Measurements from ENCODE around the gene DDC. TPM values are rescaled to one million over a fixed set of nuclear protein-coding genes. Genes with fewer than 3 reads are reported as not detected.
"Not testable (repeated sequence)": the region's sequence is repeated elsewhere in the genome, so short reads cannot be mapped to it uniquely, and the experiment has no call there.

Gene DDC
- total and polyA plus RNA-seq, 2 donors (not counting 1 experiment from before 2014, with no cell fraction given): not detected

- ATAC-seq (ENCODE audit: low read depth) (no peak), DNase-seq (no peak)
- Mint-ChIP-seq H3K9me3 (ENCODE audit: insufficient read depth) (no peaks in the 10 kb centered on the region), H3K27ac (no peak overlapping the region), H3K4me3 (no peak overlapping the region), H3K27me3 (peaks cover 20% of the 10 kb centered on the region), H3K4me1 (no peaks in the 10 kb centered on the region)
- TF ChIP-seq EZH2 (IDR thresholded peaks at IDR 0.05; ENCODE audit: borderline replicate concordance, insufficient read depth, low read depth, low read length, poor library complexity, severe bottlenecking): no peak
- TF ChIP-seq CTCF (IDR thresholded peaks at IDR 0.05): no peak
- peaks cover 0 to 19% (median 13%) of the 10 kb centered on the region in 3 donors for H3K9me3 ChIP-seq (ENCODE audit: control extremely low read depth in 1 of 3, control insufficient read depth in 2 of 3, insufficient read depth in 1 of 3, low read length in 2 of 3)
- H2AFZ ChIP-seq (ENCODE audit: insufficient read depth, low read depth, low read length, poor library complexity, severe bottlenecking): no peak overlapping the region
- no peaks in the 10 kb centered on the region for H3K79me2 ChIP-seq (ENCODE audit: control insufficient read depth, insufficient read depth, low read length)
- H3K36me3 ChIP-seq (replicated peaks in 1 of 2; ENCODE audit: control extremely low read depth in 1 of 2, control insufficient read depth in 1 of 2, extremely low read depth in 1 of 2, insufficient read depth in 2 of 2, low read length in 1 of 2): no peaks in the 10 kb centered on the region
- POLR2A ChIA-PET: no interaction called here
- H4K20me1 ChIP-seq (ENCODE audit: control insufficient read depth, insufficient read depth, low read length, poor library complexity, severe bottlenecking): no peaks in the 10 kb centered on the region
- no peak overlapping the region for H3K27ac ChIP-seq (ENCODE audit: low read length in 2 of 2)
- H3K9ac ChIP-seq (ENCODE audit: low read length): no peak overlapping the region
- WGBS (ENCODE audit: insufficient coverage): 81% methylated on average over 2 of the region's 4 CpGs
- CTCF ChIA-PET: no interaction called here
- H3K27me3 ChIP-seq (replicated peaks in 1 of 4; ENCODE audit: control extremely low read depth in 1 of 4, control insufficient read depth in 3 of 4, insufficient read depth in 4 of 4, low read length in 3 of 4): no peaks in the 10 kb centered on the region
- H3K4me3 ChIP-seq (ENCODE audit: control extremely low read depth in 1 of 5, extremely low read depth in 1 of 5, insufficient read depth in 1 of 5, low read depth in 2 of 5, low read length in 4 of 5): no peak overlapping the region
- H3K4me2 ChIP-seq (replicated peaks; ENCODE audit: low read depth, low read length, poor library complexity, severe bottlenecking): no peak overlapping the region
- H3K4me1 ChIP-seq (ENCODE audit: control insufficient read depth in 2 of 2, insufficient read depth in 2 of 2, low read length in 2 of 2): no peaks in the 10 kb centered on the region
- intact Hi-C loops (cut with micrococcal nuclease): no loop called here
These were observed 19.2 kb upstream of the DDC start for GRCh38 chr7:50584386-50584785.

GRCh38 chr7:50583295-50583694 is 18.1 kb upstream of the DDC start:
- 100% methylated on average over 4 of the region's 4 CpGs for WGBS (ENCODE audit: insufficient coverage)
- POLR2A ChIA-PET; CTCF ChIA-PET; H3K9ac ChIP-seq (ENCODE audit: low read length); H4K20me1 ChIP-seq (ENCODE audit: control insufficient read depth, insufficient read depth, low read length, poor library complexity, severe bottlenecking); H2AFZ ChIP-seq (ENCODE audit: insufficient read depth, low read depth, low read length, poor library complexity, severe bottlenecking); H3K4me3 ChIP-seq (ENCODE audit: control extremely low read depth in 1 of 5, extremely low read depth in 1 of 5, insufficient read depth in 1 of 5, low read depth in 2 of 5, low read length in 4 of 5); H3K27me3 ChIP-seq (replicated peaks in 1 of 4; ENCODE audit: control extremely low read depth in 1 of 4, control insufficient read depth in 3 of 4, insufficient read depth in 4 of 4, low read length in 3 of 4); DNase-seq; H3K4me3 Mint-ChIP-seq; H3K79me2 ChIP-seq (ENCODE audit: control insufficient read depth, insufficient read depth, low read length); H3K36me3 ChIP-seq (replicated peaks in 1 of 2; ENCODE audit: control extremely low read depth in 1 of 2, control insufficient read depth in 1 of 2, extremely low read depth in 1 of 2, insufficient read depth in 2 of 2, low read length in 1 of 2); H3K4me1 Mint-ChIP-seq; H3K27ac Mint-ChIP-seq; H3K4me1 ChIP-seq (ENCODE audit: control insufficient read depth in 2 of 2, insufficient read depth in 2 of 2, low read length in 2 of 2); H3K4me2 ChIP-seq (replicated peaks; ENCODE audit: low read depth, low read length, poor library complexity, severe bottlenecking); H3K27ac ChIP-seq (ENCODE audit: low read length in 2 of 2); intact Hi-C loops (cut with micrococcal nuclease); ATAC-seq (ENCODE audit: low read depth); H3K9me3 Mint-ChIP-seq (ENCODE audit: insufficient read depth): not testable (repeated sequence)
- peaks cover 19% of the 10 kb centered on the region for H3K27me3 Mint-ChIP-seq
- peaks cover 0 to 19% (median 13%) of the 10 kb centered on the region in 3 donors for H3K9me3 ChIP-seq (ENCODE audit: control extremely low read depth in 1 of 3, control insufficient read depth in 2 of 3, insufficient read depth in 1 of 3, low read length in 2 of 3)

GRCh38 chr7:50582271-50582670 is 17.1 kb upstream of the DDC start:
- POLR2A ChIA-PET; H3K27me3 ChIP-seq (replicated peaks in 1 of 4; ENCODE audit: control extremely low read depth in 1 of 4, control insufficient read depth in 3 of 4, insufficient read depth in 4 of 4, low read length in 3 of 4); H2AFZ ChIP-seq (ENCODE audit: insufficient read depth, low read depth, low read length, poor library complexity, severe bottlenecking); H3K4me3 ChIP-seq (ENCODE audit: control extremely low read depth in 1 of 5, extremely low read depth in 1 of 5, insufficient read depth in 1 of 5, low read depth in 2 of 5, low read length in 4 of 5); H3K4me2 ChIP-seq (replicated peaks; ENCODE audit: low read depth, low read length, poor library complexity, severe bottlenecking); CTCF ChIA-PET; ATAC-seq (ENCODE audit: low read depth); H3K9ac ChIP-seq (ENCODE audit: low read length); H3K4me1 Mint-ChIP-seq; H3K4me3 Mint-ChIP-seq; H3K4me1 ChIP-seq (ENCODE audit: control insufficient read depth in 2 of 2, insufficient read depth in 2 of 2, low read length in 2 of 2); H3K79me2 ChIP-seq (ENCODE audit: control insufficient read depth, insufficient read depth, low read length); H3K27ac Mint-ChIP-seq; H4K20me1 ChIP-seq (ENCODE audit: control insufficient read depth, insufficient read depth, low read length, poor library complexity, severe bottlenecking); intact Hi-C loops (cut with micrococcal nuclease); DNase-seq; H3K27ac ChIP-seq (ENCODE audit: low read length in 2 of 2); H3K36me3 ChIP-seq (replicated peaks in 1 of 2; ENCODE audit: control extremely low read depth in 1 of 2, control insufficient read depth in 1 of 2, extremely low read depth in 1 of 2, insufficient read depth in 2 of 2, low read length in 1 of 2); H3K9me3 Mint-ChIP-seq (ENCODE audit: insufficient read depth): not testable (repeated sequence)
- peaks cover 20% of the 10 kb centered on the region for H3K27me3 Mint-ChIP-seq
- 100% methylated on average over 1 of the region's 4 CpGs for WGBS (ENCODE audit: insufficient coverage)
- peaks cover 0 to 19% (median 13%) of the 10 kb centered on the region in 3 donors for H3K9me3 ChIP-seq (ENCODE audit: control extremely low read depth in 1 of 3, control insufficient read depth in 2 of 3, insufficient read depth in 1 of 3, low read length in 2 of 3)
